ENCODE measurements around the gene MT4.

DNA sequence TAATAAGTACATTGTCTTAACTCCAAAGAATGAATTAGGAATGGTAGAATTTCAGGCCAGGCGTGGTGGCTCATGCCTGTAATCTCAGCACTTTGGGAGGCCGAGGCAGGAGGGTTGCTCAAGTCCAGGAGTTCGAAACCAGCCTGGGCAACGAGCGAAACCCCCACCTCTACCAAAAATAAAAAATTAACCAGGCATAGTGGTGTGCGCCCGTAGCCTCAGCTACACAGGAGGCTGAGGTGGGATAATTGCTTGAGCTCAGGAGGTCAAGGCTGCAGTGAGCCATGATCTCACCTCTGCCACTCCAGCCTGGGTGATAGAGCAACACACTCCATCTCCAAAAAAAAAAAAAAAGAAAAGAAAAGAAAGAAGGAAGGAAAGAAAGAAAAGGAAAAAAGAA, 26.5 kb upstream of the MT4 start:
- no peak for TF ChIP-seq EZH2 (IDR thresholded peaks at IDR 0.05; ENCODE audit: low read length, missing control alignments)
- TF ChIP-seq, protein P1, sequence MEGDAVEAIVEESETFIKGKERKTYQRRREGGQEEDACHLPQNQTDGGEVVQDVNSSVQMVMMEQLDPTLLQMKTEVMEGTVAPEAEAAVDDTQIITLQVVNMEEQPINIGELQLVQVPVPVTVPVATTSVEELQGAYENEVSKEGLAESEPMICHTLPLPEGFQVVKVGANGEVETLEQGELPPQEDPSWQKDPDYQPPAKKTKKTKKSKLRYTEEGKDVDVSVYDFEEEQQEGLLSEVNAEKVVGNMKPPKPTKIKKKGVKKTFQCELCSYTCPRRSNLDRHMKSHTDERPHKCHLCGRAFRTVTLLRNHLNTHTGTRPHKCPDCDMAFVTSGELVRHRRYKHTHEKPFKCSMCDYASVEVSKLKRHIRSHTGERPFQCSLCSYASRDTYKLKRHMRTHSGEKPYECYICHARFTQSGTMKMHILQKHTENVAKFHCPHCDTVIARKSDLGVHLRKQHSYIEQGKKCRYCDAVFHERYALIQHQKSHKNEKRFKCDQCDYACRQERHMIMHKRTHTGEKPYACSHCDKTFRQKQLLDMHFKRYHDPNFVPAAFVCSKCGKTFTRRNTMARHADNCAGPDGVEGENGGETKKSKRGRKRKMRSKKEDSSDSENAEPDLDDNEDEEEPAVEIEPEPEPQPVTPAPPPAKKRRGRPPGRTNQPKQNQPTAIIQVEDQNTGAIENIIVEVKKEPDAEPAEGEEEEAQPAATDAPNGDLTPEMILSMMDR (conservative IDR thresholded peaks at IDR 0.05 in 1 of 2, IDR thresholded peaks at IDR 0.05 in 1 of 2; ENCODE audit: low read depth in 1 of 2, low read length in 2 of 2), result no peak
